Stimulated activated CD8-positive, alpha-beta memory T cell treated with anti-CD3 and anti-CD28 coated beads, Interleukin-15, amount 100 ng/mL, for 48 hours (primary cell): ENCODE measurements around the gene CAB39.
"Not testable (repeated sequence)": the region's sequence is repeated elsewhere in the genome, so short reads cannot be mapped to it uniquely, and the experiment has no call there.

Experiments used
- DNase-seq, 2 donors: peaks; one replicate each; pipeline ENCODE4 v3.0.0-alpha.2; 2020; ENCODE audit warnings: low read depth in 2 of 2

CAB39 gene

DNA sequence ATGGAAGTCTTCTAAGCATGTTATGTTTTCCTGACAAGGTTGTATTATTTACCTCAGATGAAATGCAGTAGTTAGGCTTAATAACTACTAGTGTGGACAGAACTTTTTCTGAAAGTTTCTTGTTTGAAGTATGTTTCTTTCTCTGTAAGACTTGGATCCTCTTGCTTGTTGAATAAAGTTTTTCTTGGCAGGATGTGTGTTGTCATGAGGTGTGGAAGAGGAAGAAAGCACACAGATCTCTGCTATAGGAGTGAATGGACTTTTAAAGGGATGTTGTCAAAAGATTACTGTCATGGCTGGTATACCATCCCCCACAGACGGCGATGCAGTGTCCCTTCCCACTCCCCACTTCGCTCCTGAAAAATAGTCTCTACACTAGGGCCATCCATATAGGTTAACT is 2.6 kb downstream of the CAB39 start:
- DNase-seq, result no peak

DNA sequence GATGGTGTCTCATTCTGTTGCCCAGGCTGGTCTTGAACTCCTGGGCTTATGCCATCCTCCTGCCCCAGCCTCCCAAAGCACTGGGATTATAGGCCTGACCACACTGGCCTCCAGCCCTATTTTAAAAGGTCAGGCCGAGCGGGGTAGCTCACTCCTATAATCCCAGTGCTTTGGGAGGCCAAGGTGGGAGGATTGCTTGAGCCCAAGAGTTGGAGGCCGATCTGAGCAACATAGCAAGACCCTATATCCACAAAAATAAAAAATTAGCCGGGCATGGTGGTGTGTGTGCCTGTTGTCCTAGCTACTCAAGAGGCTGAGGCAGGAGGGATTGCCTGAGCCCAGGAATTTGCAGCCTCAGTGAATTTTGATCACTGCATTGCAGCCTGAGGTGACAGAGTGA is 3.9 kb downstream of the CAB39 start:
- DNase-seq, result no peak

DNA sequence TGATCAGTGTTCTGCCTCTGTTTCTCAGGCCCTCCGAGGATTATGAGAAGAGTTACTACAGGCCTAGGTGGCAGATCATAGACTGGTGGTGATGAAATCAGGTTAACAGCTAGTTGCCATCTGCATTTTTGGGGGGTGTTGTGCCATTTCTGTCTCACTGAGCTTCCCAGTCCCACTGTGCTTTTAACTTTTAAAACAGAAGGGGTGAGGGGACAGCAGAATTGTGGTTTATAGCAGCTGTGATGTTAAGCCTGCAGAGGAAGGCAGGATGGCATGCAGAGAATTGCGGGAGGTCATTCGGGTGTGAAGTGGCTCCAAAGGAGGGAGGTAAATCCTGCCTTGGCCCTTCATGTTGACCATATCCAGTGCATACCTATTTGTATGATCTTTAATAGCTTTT is 5.0 kb downstream of the CAB39 start:
- no peak for DNase-seq

DNA sequence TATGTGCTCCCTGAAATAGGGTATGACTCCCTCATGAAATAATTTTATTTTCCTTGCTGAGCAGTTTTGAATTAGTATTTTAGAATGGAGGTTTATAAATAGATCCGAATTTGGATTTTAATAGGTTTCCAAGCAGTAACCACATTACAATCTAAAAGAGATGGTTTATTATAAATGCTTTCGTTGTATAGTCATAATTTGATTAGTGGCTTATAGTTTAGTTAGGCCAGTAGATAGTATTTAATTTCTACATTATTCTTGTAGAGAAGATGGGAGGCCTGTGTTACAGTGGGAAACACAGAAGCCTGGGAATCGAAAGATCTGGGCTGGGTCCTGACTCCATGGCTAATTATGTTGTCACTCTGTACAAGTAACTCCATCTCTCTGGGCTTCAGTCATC is 6.7 kb downstream of the CAB39 start:
- DNase-seq, result no peak

DNA sequence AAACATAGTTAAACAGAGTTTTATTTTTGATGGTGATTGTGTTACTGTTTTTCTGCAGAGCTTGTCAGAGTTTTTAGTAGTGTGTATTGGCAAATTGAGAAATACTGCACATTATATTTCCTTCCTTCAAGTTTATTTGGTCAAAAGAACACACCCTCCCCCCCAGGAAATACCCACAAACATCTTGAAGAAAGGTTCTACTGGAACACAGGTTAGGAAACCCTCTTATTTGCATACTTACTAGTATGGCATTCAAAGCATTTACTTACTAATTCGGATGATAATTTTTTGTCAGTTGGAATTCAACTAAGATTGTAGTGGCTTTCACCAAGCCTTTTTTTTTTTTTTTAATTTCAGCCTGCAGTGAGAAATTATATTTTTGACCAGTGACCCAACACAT is 9.1 kb downstream of the CAB39 start:
- DNase-seq, result no peak

DNA sequence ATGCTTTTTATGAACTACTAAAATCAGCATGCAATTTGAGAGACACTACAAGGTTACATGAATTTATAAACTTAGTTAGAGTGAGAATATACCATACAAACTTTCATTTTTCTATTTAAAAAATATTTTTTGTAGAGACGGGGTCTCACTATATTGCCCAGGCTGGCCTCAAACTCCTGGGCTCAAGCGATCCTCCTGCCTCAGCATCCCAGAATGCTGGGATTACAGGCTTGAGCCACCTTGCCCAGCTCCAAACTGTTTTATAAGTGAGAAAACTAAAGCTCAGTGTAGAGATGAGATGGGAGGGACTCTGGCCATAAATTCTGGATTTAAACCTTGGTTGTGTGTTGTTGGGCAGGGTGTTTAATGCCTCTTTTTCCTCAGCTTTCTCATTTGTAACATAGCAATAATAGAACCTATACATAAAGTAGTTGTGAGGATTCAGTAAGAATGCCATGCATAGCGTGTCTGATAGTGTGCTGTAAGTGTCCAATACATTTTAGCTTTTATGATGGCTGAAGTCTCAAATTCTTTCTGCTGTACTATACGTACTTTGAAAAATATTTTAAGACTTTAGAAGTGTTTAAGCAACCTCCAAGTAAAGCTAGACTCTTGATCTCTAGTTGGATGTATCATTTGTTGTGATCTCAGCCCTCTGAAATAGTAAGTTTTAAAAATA is 9.7 kb downstream of the CAB39 start:
- no peak for DNase-seq

DNA sequence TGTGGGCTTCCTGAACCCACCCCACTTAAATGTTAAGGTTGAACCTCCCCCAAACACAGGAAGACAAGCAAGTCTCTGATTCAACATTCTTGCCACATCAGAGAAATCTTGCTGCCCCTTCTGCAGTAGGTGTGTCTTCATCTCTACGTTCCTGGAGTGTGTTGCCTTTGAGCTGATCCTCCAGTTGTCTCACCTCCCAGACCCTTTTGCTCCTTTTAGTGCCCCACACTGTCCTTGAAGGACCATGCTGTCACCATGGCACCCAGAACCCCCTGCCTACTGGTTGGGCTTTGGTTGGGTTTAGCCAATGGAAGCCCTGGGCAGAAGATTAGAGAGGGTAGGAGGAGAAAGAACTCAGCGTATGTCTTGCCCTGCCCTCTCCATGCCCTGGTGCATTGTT is 10.7 kb downstream of the CAB39 start:
- peak in 1 of 2 donors; percentile 13 for DNase-seq

DNA sequence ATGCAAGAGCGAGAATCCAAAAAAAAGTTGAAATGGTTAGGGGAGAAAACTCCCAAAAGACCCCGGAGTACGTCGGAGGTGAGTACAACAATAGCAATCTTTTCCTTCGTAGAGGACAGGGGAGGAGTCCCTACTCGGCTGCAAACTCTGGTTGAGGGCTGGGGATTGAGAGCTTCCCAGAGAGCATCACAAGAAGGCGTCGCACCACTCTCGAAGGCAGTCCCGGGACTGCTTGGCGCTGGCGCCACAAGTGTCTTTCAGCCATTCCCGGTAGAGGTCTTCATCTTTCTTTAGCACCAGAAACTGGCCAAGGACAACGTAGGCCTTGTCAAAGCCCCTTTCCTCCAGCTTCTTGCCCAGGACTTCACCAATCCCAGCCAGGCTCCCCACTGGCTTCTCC is 12.3 kb downstream of the CAB39 start:
- not testable (repeated sequence) for DNase-seq

DNA sequence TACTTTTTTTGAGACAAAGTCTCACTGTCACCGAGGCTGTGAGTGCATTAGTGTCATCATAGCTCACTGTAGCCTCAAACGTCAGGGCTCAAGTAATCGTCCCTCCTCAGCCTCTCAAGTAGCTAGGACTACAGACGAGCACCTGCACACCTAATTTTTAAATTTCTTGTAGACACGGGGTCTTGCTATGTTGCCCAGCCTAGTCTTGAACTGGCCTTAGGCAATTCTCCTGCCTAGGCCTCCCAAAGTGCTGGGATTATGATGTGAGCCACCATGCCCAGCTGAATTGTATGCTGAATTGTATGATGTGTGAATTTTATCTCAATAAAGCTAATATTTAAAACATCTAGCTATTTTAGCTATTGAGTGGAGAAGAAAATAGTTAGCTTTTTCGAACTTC is 18.9 kb downstream of the CAB39 start:
- no peak for DNase-seq

DNA sequence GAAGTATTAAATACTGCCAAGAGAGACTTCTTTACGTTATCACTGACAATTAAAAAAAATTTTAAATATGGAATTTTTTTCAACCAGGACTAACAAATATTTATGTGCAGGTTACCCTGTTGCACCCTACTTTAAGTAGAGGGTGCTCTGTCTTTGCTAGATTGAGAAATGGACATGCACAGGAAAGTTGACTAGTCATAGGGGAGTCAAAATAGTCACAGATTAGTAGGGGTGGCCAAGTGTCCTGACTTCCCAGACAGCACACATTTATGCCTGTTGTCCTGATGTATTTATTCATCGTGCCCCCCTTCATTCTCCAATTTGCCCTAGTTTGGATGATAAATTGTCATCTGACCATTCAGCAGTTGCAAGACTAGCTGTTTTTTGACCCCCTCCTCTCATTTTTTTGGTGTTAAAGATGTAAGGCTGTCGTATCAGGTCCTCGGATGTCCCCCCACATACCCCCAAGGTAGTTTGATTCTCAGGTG is 20.3 kb downstream of the CAB39 start:
- DNase-seq, result no peak

DNA sequence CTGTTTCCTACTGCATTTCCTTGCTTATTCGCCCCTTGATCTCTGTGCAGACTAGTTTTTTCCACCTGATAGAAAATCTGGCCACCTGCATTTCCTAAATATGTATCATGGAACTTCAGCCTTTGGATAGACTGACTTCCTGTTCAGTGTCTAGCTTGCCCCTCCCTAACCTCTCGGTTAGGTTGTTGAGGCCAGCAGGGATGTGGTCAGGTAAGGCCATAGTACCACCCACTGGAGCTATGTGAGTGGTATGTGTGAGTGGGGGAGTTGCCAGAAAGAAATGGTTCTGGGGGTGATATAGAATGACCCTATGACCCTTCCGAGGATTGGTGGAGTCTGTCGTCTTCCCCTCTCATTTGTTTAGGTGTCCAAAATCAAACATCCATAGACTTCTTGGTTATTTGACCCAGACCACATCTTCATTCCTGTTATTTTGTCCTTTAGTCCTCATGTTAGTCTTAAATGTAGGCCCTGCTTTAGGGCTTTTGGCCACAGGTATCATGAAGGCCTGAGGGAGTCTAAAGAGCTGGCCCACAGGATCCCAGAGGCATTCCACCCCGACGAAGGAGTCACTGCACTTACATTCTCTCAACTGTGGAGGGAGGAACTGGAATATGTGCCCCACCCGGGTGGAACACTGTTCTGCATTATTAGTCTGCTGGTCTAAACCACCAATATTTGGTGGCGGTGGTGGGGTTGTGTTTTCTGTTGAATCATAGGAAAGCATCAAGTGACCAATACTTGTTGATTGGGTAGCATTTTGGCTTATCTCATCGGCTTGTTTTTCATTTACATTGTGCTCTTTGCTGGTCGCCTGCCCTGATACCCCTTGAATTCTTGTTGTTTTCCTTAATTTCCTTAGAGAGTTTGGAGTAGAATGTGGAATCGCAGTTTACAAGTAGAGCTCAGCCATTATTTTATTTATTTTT is 21.9 kb downstream of the CAB39 start:
- no peak for DNase-seq

DNA sequence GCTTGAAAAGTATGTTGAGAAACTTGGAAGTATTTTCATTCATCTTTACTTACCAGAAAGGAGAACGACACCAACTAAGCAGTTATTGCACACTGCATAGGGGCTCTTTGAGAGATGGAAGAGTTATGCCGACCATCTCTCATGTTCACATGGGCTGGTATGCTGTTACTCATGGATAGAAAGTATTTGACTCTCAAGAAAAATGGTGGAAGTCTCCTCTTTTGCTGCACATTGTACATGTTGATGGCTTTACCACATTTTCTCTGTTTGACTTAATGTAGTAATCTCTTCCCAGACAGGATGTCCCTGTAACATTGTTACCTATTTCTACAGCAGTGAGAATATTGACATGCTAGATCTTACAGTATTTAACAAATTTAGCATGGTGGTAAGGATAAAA is 23.2 kb downstream of the CAB39 start:
- no peak for DNase-seq

DNA sequence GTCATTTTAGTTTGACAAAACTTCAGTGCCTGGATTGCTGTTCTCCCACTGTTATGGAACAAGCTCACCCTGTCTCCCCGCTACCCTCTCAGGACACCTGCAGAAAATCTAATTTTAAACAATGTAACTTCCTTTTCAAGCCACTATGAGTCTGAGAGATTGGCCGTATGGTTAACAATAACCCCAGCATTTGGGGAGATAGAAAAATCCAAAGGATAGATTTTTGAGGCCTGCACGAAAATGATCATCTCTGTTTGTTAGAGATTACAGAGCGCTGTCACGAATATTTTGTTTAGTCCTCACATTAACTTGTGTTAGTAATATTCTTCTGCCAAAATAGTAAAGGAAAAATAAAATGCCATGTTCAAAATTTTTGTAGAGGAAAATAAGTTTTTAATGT is 24.7 kb downstream of the CAB39 start:
- DNase-seq, result no peak

DNA sequence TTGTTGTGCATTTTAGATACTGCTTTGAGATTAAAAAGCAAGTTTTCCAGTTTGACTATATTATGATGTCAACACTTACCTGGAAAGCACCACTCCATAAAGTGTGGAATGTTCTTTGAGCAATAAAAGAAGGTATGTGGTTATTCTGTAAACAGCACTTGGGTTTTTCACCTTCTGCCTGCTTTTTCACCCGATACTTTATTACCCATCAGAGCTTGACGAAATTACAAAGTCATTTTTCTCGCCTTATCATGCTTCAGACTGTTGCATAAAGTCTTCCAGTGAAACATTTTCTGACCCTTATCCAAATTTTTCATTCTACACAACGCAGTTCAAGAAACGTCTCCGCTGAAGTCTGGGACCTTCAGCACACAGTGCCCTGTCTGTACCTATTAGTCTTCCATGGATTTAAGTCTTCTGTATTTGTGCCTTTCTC is 25.2 kb downstream of the CAB39 start:
- no peak for DNase-seq

DNA sequence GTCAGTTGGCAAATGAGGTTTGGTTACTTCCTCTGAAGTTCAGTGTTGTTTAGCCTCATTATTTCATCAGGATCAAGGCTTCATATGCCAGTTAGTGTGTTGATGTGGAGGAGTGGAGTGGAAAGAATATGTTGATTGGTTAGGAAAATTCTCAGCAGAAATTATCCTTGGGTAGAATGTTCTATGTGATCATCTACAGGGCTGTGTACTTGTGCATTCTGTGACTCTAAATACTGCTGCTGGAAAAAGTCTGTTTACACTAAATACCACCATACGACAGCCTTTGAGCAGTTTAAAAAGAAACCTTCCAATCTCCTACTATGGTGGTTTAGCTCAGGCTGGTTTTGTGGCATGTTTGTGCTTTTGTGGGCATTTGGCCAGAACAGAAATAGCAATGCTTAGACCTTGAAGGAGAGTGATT is 25.8 kb downstream of the CAB39 start:
- DNase-seq, result no peak

DNA sequence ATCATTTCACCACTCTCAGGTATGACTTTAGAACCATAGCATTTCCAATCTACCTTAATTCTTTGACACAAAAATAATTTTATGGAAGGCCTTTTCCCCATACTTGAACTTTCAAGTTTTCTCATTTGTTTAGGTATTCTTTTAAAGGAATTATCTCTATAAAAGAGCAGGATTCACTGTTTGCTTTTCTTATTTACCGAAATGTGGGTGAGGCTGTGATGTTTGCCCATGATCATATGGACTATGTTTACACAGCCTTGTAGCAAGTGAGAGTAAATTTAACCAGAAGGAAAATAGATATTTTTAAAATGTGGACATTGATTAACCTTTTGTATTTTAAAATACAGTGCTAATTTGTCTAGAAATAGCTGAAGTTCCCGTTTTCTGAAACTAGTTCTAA is 26.3 kb downstream of the CAB39 start:
- no peak for DNase-seq

DNA sequence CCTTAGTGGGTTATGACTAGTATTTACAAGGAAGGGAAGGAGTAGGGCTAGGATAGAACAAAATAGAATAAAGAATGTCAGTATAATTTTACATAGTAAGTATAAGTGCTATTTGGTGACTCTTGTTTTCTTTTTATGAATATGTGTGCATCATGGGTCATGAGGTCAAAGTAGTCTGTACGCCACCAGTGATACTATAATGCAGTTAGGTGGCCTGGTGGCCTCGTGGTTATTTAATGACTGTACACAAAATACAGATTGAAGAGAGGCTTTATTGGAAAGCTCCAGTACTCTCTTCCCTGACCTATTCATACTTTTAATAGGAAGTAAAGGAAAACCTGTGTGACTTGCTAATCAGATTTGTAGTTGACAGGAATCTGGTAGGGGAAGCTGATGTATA is 27.3 kb downstream of the CAB39 start:
- no peak for DNase-seq

DNA sequence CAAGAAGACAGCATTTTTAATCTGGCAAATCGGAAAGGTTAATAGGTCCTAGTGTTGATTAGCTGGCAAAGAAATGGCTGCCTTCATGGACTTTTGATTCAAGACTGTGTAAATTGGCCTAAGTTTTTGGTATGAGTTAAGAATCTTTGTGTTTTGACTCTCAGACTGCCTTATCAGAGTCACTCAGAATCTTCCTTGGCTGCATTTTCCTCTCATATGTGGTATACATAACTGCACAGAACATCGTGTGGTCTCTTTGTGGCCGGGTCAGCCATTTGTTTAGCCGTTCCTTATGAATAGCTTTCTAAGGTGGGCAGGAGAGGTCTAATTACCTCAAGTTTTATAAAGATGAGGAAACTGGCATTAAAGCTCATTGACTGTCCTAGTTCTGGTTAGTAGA is 30.1 kb downstream of the CAB39 start:
- no peak for DNase-seq

DNA sequence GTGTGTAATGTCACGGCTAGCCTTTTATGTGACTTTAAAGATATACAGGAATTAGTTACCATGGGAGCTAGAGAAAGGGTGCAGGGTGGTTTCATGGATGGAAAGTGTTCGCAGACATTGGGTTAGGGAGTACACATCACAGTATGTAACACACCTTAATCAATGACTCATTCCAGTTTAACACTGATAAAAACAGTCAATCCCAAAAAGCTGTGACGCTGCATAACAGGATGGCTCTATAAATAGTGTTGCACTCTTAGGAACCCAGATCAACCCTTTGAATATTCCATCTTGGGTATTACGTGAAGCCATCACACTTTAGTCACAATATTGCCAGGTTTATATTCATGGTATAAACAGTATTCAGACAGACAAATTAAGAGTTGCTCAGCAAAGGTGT is 33.6 kb downstream of the CAB39 start:
- no peak for DNase-seq

DNA sequence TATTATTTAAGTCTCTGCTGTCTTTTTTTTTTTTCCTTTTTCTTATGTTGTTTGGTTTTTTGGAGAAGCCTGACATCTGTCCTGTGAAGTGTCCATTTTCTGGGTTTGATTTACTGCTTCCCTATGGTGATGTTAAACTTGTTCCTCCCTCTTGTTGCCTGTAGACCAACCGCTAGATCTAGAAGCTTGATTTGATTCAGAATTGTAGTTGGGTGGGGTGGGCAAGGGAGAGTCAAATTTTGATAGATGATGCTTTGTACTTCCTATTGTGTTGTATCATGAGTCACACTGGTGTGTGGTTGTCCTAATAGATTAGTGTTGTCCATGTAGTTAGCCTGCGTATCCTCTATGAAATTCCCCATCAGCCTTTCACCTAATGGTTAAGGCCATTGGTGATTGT is 35.4 kb downstream of the CAB39 start:
- no peak for DNase-seq

DNA sequence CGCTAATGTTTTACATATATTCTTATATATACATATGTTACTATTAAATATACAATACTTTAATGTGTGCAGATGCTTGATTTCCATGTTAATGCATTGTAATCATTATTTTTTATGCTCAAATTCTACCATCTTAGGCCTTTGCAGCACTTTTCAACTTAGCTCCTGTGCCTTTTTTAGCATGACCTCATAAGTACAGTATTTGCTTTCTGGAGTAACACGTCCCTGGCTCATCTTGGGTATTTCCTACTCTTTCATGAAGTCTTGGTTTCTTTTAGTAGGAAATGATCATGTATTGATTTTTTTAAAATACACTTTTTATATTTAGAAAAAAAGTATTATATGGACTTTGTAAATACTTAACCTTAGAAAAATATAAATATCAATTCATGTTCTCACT is 36.5 kb downstream of the CAB39 start:
- DNase-seq, result no peak

DNA sequence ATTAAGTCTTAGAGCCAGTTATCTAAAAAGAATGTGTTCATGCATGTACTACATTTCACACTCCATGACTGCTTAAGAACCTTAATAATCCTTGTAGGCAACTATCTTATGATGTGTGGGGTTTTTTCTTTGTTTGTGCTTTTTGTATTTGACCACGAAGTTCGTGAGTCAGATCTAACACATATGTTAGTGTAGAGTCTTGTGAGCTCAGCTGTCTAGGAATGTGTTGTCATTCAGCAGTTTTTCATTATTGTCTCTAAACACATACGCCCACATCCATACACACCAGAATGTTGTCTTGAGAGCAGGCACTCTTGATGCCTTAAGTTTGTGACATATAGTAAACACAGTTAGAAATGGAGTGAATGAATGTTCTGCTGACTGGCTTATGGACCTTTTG is 38.4 kb downstream of the CAB39 start:
- no peak for DNase-seq

DNA sequence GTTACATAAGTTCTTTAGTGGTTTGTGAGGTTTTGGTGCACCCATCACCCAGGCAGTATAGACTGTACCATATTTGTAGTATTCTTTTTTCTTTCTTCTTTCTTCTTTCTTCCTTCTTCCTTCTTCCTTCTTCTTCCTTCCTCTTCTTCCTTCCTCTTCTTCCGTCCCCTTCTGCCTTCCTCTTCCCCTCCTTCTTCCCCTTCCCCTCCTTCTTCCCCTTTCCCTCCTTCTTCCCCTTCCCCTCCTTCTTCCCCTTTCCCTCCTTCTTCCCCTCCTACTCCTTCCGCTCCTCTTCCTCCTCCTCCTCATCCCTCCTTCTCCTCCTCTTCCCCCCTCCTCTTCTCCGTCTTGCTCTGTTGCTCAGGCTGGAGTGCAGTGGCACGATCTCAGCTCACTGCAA is 41.6 kb downstream of the CAB39 start:
- no peak for DNase-seq
